ENCODE results near the gene PAQR4. TPM values are rescaled to one million over a fixed set of nuclear protein-coding genes. Genes with fewer than 3 reads are reported as not detected.
"Not testable (repeated sequence)": the region's sequence is repeated elsewhere in the genome, so short reads cannot be mapped to it uniquely, and the experiment has no call there.

Gene PAQR4
- polyA plus RNA-seq, 12 donors, result 4.8 to 16.7 (median 6.4) TPM; not detected in 1

GRCh38 chr16:2939968-2940367 is 29.2 kb upstream of the PAQR4 start:
- no peak for DNase-seq

DNA sequence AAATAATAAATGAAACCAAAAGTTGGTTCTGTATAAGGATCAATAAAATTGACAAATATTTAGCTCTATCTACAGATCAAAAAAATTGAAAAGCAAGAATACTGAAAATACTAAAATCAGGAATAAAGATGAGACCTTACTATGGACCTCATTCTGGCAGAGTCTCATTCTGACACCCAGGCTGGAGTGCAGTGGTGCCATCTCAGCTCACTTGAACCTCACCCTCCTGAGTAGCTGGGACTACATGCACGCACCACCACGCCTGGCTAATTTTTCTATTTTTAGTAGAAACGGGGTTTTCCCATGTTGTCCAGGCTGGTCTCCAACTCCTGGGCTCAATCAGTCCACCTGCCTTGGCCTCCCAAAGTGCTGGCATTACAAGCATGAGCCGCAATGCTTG is 27.1 kb upstream of the PAQR4 start:
- no peak for DNase-seq

- not testable (repeated sequence) for DNase-seq
Observed at GRCh38 chr16:2943716-2944115, 25.4 kb upstream of the PAQR4 start.

GRCh38 chr16:2946649-2947048 is 22.5 kb upstream of the PAQR4 start:
- no peak for DNase-seq

- no peak for DNase-seq
Observed at GRCh38 chr16:2948807-2949704, 20.1 kb upstream of the PAQR4 start.

DNA sequence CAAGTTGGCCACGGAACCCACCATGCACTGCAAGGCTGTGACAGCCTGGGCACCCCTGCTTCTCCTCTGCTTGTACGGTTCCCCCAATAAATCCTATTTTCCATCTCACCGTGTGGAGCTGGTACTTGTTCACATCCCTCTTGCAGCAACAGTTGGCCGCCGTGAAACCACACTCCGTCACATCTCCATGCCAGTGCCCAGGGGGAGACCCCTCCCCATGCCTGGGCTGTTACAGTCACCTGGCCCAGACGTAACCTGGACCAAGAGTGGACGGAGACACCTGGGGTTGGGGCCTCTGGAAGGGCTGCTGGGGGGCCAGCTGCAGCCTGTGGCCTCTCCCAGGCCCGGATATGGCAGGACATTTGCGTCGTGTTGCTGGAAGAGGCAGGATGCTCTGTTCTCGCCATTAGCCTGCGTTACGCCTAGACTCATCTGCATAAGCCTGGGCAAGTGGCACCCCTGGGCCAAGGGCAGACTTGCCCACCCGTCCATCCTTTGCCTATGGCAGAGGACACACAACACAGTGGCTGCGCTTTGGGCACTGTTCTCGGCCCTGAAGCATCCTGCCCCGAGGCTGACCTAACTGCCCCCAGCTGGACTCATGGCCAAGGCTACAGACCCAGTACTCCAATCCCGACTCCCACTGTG is 19.3 kb upstream of the PAQR4 start:
- no peak for DNase-seq

DNA sequence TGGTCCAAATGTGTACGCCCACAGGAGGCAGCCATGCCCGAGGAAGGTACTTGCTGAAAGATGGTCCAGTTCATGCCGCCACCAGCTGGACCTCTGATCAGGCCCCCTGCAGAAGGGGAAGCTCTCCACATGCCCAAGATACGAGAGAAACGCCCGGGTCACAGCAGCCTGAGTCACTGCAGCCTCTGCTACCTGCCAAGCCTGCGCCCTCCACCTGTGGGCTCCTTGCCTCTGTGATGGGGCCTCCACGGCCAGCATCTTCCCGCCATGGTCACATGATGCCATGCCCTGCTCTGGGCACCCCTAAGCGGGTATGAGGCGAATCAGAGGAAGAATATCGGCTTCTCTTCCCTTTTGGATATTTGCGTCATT is 18.8 kb upstream of the PAQR4 start:
- no peak for DNase-seq

DNA sequence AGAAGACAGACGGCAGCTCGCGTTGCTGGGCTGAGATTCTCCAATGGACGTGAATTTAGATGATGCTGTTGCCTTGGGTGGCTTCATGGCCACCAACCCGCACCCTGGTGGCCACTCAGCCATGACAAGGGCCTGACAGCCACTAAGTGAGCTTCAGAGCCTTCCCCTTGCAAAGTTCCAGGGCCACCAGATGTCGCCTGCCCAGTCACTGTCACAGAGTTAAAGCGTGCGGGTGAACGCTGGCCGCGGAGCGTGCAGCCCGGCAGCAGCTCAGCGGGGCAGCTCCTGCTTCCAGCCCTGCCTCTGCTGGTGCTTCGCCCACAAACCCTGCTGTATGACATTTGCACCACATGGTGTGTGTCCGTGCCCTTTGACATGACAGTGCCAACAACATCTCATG is 18.4 kb upstream of the PAQR4 start:
- no peak for DNase-seq

DNA sequence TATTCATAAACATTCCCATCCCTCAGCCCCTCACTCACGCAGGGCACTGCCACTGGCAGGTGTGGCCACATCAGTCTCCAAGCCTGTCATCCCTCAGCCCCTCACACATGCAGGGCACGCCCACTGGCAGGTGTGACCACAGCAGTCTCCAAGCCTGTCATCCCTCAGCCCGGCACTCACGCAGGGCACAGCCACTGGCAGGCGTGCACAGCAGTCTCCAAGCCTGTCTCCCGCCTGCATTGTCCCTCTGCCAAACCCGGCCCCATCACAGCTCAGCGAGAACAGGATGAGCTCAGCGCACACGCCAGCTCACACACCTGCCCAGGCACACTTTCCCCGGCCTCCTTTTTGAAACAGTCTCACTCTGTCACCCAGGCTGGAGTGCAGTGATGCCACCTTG is 16.5 kb upstream of the PAQR4 start:
- no peak for DNase-seq

DNA sequence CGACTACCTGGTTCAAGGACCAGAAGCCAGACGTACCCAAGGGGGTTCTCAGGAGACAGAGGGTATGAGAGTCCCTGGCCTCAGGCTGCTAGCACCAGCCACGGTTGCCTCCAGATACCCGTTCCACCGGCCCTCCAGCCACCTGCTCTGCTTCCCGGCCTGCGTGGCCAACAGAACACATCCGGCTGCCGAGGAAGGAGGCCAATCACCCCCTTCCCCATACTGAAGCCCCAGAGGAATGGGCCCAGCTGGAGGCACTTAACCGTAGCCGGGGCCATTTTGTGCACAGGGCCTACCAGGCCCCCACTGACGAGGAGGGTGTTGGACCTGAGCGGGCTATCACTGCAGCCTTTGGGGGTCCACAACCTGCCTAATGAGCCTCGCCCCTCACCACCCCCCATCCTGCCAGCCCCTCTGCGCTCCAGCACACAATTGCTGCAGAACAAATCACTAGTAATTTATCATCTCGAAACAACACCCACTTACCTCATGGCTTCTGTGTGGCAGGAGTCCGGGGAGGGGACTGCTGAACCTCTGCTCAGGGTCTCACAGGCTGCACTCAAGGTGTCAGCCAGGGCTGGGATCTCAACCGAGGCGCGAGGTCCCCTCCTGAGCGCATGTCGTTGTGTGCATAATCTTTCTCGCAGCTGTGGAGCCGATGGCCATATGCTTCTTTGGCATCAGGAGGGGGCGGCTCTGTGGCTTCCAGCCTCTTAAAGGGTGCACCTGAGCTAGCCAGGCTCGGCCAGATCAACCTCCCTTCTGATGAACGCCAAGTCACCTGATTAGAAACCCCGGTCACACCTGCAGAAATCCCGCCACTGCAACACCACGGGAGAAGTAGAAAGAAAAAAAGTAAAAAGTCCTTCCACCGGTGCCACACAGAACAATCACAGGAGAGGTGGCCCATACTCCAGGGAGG is 15.2 kb upstream of the PAQR4 start:
- no peak for DNase-seq

GRCh38 chr16:2954656-2955381 is 14.3 kb upstream of the PAQR4 start:
- no peak for DNase-seq

DNA sequence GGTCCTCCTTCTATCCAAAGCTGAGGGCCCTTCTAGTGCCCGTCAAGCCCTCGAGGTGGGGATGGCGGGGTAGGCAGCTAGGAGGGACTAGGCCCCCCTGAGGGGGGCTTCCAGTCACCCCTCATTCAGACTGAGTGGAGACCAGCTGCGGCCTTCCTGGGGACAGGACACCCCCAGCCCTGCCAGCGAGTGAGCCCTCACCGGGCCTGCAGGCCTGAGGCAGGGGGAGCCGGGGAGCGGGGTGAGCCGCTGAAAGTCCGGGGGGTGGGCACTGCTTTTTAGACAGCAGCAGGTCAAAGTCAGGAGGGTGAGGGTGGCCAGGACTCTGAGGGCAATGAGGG is 13.7 kb upstream of the PAQR4 start:
- no peak for DNase-seq

- DNase-seq, result no peak
Observed at GRCh38 chr16:2955779-2956578, 13.2 kb upstream of the PAQR4 start.

- no peak for DNase-seq
Observed at GRCh38 chr16:2956579-2956956, 12.6 kb upstream of the PAQR4 start.

GRCh38 chr16:2959206-2959605 is 9.9 kb upstream of the PAQR4 start:
- no peak for DNase-seq

DNA sequence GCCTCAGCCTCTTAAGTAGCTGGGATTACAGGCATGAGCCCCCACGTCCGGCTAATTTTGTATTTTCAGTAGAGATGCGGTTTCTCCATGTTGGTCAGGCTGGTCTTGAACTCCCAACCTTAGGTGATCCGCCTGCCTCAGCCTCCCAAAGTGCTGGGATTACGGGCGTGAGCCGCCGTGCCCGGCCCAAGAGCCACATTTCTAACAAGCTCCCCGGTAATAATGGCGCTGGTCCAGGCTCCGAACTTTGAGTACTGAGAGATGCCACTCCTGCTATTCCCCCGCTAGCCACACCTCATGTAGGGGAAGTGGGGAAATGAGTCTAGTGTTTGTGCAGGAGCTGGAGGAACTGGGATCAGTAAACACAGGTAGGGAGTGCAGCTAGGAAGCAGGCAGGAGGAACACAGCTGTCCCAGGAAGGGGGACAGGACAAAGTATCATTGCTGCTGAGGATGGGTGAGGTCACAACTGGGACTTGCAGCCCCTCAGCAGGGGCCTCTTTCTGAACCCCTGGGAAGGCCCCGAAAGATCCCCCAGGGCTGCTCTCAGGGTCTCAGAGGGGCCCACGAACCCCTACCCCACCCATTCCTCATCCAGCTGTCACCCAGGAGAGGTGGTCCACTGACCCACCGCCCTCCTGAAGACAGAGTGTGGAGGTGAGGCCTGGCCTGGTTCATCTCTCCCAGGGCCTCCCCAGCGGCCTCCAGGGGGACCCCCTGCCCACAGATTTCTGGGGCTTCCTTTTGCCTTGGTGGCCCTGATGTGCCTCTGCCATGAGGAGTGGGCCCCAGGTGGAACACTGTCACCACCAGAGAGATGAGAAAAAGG is 8.8 kb upstream of the PAQR4 start:
- DNase-seq, result no peak

- no peak for DNase-seq
Observed at GRCh38 chr16:2962334-2963073, 6.6 kb upstream of the PAQR4 start.

GRCh38 chr16:2963074-2963722 is 6.0 kb upstream of the PAQR4 start:
- DNase-seq, result no peak

Data from muscle of arm (tissue), 12 donors.